ENCODE data around the gene TANC1.

Gene TANC1

GRCh38 chr2:159160954-159161353 lies 192.5 kb downstream of the TANC1 start:
- H3K27me3 ChIP-seq (ENCODE audit: insufficient read depth, low read length): no peaks in the 10 kb centered on the region
- H3K9ac ChIP-seq (ENCODE audit: low read depth, low read length): no peak overlapping the region
- no peaks in the 10 kb centered on the region for H3K4me1 ChIP-seq (ENCODE audit: insufficient read depth, low read length)
- H3K36me3 ChIP-seq (ENCODE audit: insufficient read depth, low read depth, low read length): no peaks in the 10 kb centered on the region; the same call in 1 of the 2 replicates
- H3K27ac ChIP-seq (ENCODE audit: low read length): no peak overlapping the region
- H3K9me3 ChIP-seq (ENCODE audit: insufficient read depth, low read depth, low read length): no peaks in the 10 kb centered on the region
- no peak overlapping the region for H3K4me3 ChIP-seq (ENCODE audit: low read length)

GRCh38 chr2:159163930-159164329 lies 195.5 kb downstream of the TANC1 start:
- H3K27ac ChIP-seq (ENCODE audit: low read length): no peak overlapping the region
- no peaks in the 10 kb centered on the region for H3K4me1 ChIP-seq (ENCODE audit: insufficient read depth, low read length)

GRCh38 chr2:159164457-159164911 lies 196.0 kb downstream of the TANC1 start:
- Histone ChIP-seq H3K4me1 (ENCODE audit: insufficient read depth, low read length) (no peaks in the 10 kb centered on the region), H3K4me3 (ENCODE audit: low read length) (no peak overlapping the region), H3K27me3 (ENCODE audit: insufficient read depth, low read length) (no peaks in the 10 kb centered on the region), H3K36me3 (ENCODE audit: insufficient read depth, low read depth, low read length) (no peaks in the 10 kb centered on the region; the same call in 1 of the 2 replicates), H3K9ac (ENCODE audit: low read depth, low read length) (no peak overlapping the region), H3K27ac (ENCODE audit: low read length) (no peak overlapping the region), H3K9me3 (ENCODE audit: insufficient read depth, low read depth, low read length) (peaks cover 5% of the 10 kb centered on the region; the same call in 1 of the 2 replicates)

More at GRCh38 chr2:159163930-159164329, 195.5 kb downstream of the TANC1 start:
- no peak overlapping the region for H3K9ac ChIP-seq (ENCODE audit: low read depth, low read length)
- peaks cover 5% of the 10 kb centered on the region; the same call in 1 of the 2 replicates for H3K9me3 ChIP-seq (ENCODE audit: insufficient read depth, low read depth, low read length)
- H3K36me3 ChIP-seq (ENCODE audit: insufficient read depth, low read depth, low read length): no peaks in the 10 kb centered on the region; the same call in 1 of the 2 replicates
- H3K4me3 ChIP-seq (ENCODE audit: low read length): no peak overlapping the region
- H3K27me3 ChIP-seq (ENCODE audit: insufficient read depth, low read length): no peaks in the 10 kb centered on the region

GRCh38 chr2:159165048-159165447 lies 196.6 kb downstream of the TANC1 start:
- H3K9ac ChIP-seq (ENCODE audit: low read depth, low read length): no peak overlapping the region
- no peaks in the 10 kb centered on the region for H3K27me3 ChIP-seq (ENCODE audit: insufficient read depth, low read length)
- no peak overlapping the region for H3K4me3 ChIP-seq (ENCODE audit: low read length)
- peaks cover 5% of the 10 kb centered on the region; the same call in 1 of the 2 replicates for H3K9me3 ChIP-seq (ENCODE audit: insufficient read depth, low read depth, low read length)
- no peak overlapping the region for H3K27ac ChIP-seq (ENCODE audit: low read length)
- no peaks in the 10 kb centered on the region; the same call in 1 of the 2 replicates for H3K36me3 ChIP-seq (ENCODE audit: insufficient read depth, low read depth, low read length)
- H3K4me1 ChIP-seq (ENCODE audit: insufficient read depth, low read length): no peaks in the 10 kb centered on the region

GRCh38 chr2:159168707-159169106 lies 200.3 kb downstream of the TANC1 start:
- no peaks in the 10 kb centered on the region for H3K4me1 ChIP-seq (ENCODE audit: insufficient read depth, low read length)
- no peaks in the 10 kb centered on the region for H3K27me3 ChIP-seq (ENCODE audit: insufficient read depth, low read length)
- H3K36me3 ChIP-seq (ENCODE audit: insufficient read depth, low read depth, low read length): no peaks in the 10 kb centered on the region; the same call in 1 of the 2 replicates
- H3K9me3 ChIP-seq (ENCODE audit: insufficient read depth, low read depth, low read length): peaks cover 5% of the 10 kb centered on the region; the same call in 1 of the 2 replicates
- H3K27ac ChIP-seq (ENCODE audit: low read length): no peak overlapping the region
- H3K4me3 ChIP-seq (ENCODE audit: low read length): no peak overlapping the region
- H3K9ac ChIP-seq (ENCODE audit: low read depth, low read length): no peak overlapping the region

GRCh38 chr2:159169187-159169586 lies 200.7 kb downstream of the TANC1 start:
- H3K4me3 ChIP-seq (ENCODE audit: low read length): no peak overlapping the region
- H3K27me3 ChIP-seq (ENCODE audit: insufficient read depth, low read length): no peaks in the 10 kb centered on the region
- H3K4me1 ChIP-seq (ENCODE audit: insufficient read depth, low read length): no peaks in the 10 kb centered on the region
- H3K9ac ChIP-seq (ENCODE audit: low read depth, low read length): no peak overlapping the region
- H3K27ac ChIP-seq (ENCODE audit: low read length): no peak overlapping the region
- peaks cover 5% of the 10 kb centered on the region; the same call in 1 of the 2 replicates for H3K9me3 ChIP-seq (ENCODE audit: insufficient read depth, low read depth, low read length)
- no peaks in the 10 kb centered on the region; the same call in 1 of the 2 replicates for H3K36me3 ChIP-seq (ENCODE audit: insufficient read depth, low read depth, low read length)

- Histone ChIP-seq H3K4me1 (ENCODE audit: insufficient read depth, low read length) (no peaks in the 10 kb centered on the region), H3K36me3 (ENCODE audit: insufficient read depth, low read depth, low read length) (no peaks in the 10 kb centered on the region; the same call in 1 of the 2 replicates), H3K27me3 (ENCODE audit: insufficient read depth, low read length) (no peaks in the 10 kb centered on the region), H3K4me3 (ENCODE audit: low read length) (no peak overlapping the region), H3K9me3 (ENCODE audit: insufficient read depth, low read depth, low read length) (no peaks in the 10 kb centered on the region), H3K27ac (ENCODE audit: low read length) (no peak overlapping the region), H3K9ac (ENCODE audit: low read depth, low read length) (no peak overlapping the region)
These were observed 204.0 kb downstream of the TANC1 start for GRCh38 chr2:159172403-159172802.

- Histone ChIP-seq H3K4me1 (ENCODE audit: insufficient read depth, low read length) (no peaks in the 10 kb centered on the region), H3K36me3 (ENCODE audit: insufficient read depth, low read depth, low read length) (no peaks in the 10 kb centered on the region), H3K9me3 (ENCODE audit: insufficient read depth, low read depth, low read length) (no peaks in the 10 kb centered on the region), H3K4me3 (ENCODE audit: low read length) (no peak overlapping the region), H3K27ac (ENCODE audit: low read length) (no peak overlapping the region), H3K9ac (ENCODE audit: low read depth, low read length) (no peak overlapping the region), H3K27me3 (ENCODE audit: insufficient read depth, low read length) (no peaks in the 10 kb centered on the region)
These were observed 206.3 kb downstream of the TANC1 start for GRCh38 chr2:159174759-159175158.

- Histone ChIP-seq H3K27ac (ENCODE audit: low read length) (no peak overlapping the region), H3K27me3 (ENCODE audit: insufficient read depth, low read length) (no peaks in the 10 kb centered on the region), H3K4me3 (ENCODE audit: low read length) (no peak overlapping the region), H3K9ac (ENCODE audit: low read depth, low read length) (no peak overlapping the region), H3K4me1 (ENCODE audit: insufficient read depth, low read length) (no peaks in the 10 kb centered on the region), H3K36me3 (ENCODE audit: insufficient read depth, low read depth, low read length) (no peaks in the 10 kb centered on the region), H3K9me3 (ENCODE audit: insufficient read depth, low read depth, low read length) (no peaks in the 10 kb centered on the region)
These were observed 206.7 kb downstream of the TANC1 start for GRCh38 chr2:159175182-159175581.

GRCh38 chr2:159175927-159176326 lies 207.5 kb downstream of the TANC1 start:
- H3K9ac ChIP-seq (ENCODE audit: low read depth, low read length): no peak overlapping the region
- H3K4me3 ChIP-seq (ENCODE audit: low read length): no peak overlapping the region
- H3K9me3 ChIP-seq (ENCODE audit: insufficient read depth, low read depth, low read length): no peaks in the 10 kb centered on the region
- H3K36me3 ChIP-seq (ENCODE audit: insufficient read depth, low read depth, low read length): no peaks in the 10 kb centered on the region
- no peak overlapping the region for H3K27ac ChIP-seq (ENCODE audit: low read length)
- no peaks in the 10 kb centered on the region for H3K4me1 ChIP-seq (ENCODE audit: insufficient read depth, low read length)
- H3K27me3 ChIP-seq (ENCODE audit: insufficient read depth, low read length): no peaks in the 10 kb centered on the region

- Histone ChIP-seq H3K36me3 (ENCODE audit: insufficient read depth, low read depth, low read length) (no peaks in the 10 kb centered on the region), H3K27me3 (ENCODE audit: insufficient read depth, low read length) (no peaks in the 10 kb centered on the region), H3K9ac (ENCODE audit: low read depth, low read length) (no peak overlapping the region), H3K27ac (ENCODE audit: low read length) (no peak overlapping the region), H3K4me1 (ENCODE audit: insufficient read depth, low read length) (no peaks in the 10 kb centered on the region), H3K9me3 (ENCODE audit: insufficient read depth, low read depth, low read length) (no peaks in the 10 kb centered on the region), H3K4me3 (ENCODE audit: low read length) (no peak overlapping the region)
These were observed 208.1 kb downstream of the TANC1 start for GRCh38 chr2:159176555-159176954.

GRCh38 chr2:159177357-159177756 lies 208.9 kb downstream of the TANC1 start:
- no peaks in the 10 kb centered on the region for H3K36me3 ChIP-seq (ENCODE audit: insufficient read depth, low read depth, low read length)
- H3K27me3 ChIP-seq (ENCODE audit: insufficient read depth, low read length): no peaks in the 10 kb centered on the region
- no peak overlapping the region for H3K4me3 ChIP-seq (ENCODE audit: low read length)
- no peak overlapping the region for H3K27ac ChIP-seq (ENCODE audit: low read length)
- no peaks in the 10 kb centered on the region for H3K9me3 ChIP-seq (ENCODE audit: insufficient read depth, low read depth, low read length)
- no peak overlapping the region for H3K9ac ChIP-seq (ENCODE audit: low read depth, low read length)
- H3K4me1 ChIP-seq (ENCODE audit: insufficient read depth, low read length): no peaks in the 10 kb centered on the region

Data from iPS-20b (cell line).